ENCODE measurements around the gene BTK.

Gene BTK

GRCh38 chrX:101417190-101417589 lies 31.2 kb upstream of the BTK start:
- no peak overlapping the region for H3K27ac ChIP-seq (ENCODE audit: low read depth, low read length)
- H3K9me2 ChIP-seq (replicated peaks; ENCODE audit: control insufficient read depth, low read length): no peaks in the 10 kb centered on the region
- peaks cover 35% of the 10 kb centered on the region for H3K4me1 ChIP-seq (ENCODE audit: control insufficient read depth, low read length)
- H3F3A ChIP-seq (ENCODE audit: control insufficient read depth, insufficient read depth): peaks cover 6% of the 10 kb centered on the region
- H3K9me3 ChIP-seq (ENCODE audit: control insufficient read depth, insufficient read depth, low read length): no peaks in the 10 kb centered on the region
- no peak overlapping the region for H3K4me3 ChIP-seq (ENCODE audit: low read length)
- no peaks in the 10 kb centered on the region for H4K20me1 ChIP-seq (ENCODE audit: control insufficient read depth, insufficient read depth, low read depth, low read length)
- H3K79me2 ChIP-seq (ENCODE audit: control insufficient read depth, low read length): peaks cover 16% of the 10 kb centered on the region
- H3K27me3 ChIP-seq (ENCODE audit: control insufficient read depth, low read length): no peaks in the 10 kb centered on the region
- TF ChIP-seq EZH2phosphoT487 (IDR thresholded peaks at IDR 0.05; ENCODE audit: borderline replicate concordance, low read length) (no peak), CTCF (IDR thresholded peaks at IDR 0.05; ENCODE audit: low read depth, low read length, poor library complexity, severe bottlenecking) (no peak)
- no peak overlapping the region for H3K4me2 ChIP-seq (ENCODE audit: low read length)
- peaks cover 23% of the 10 kb centered on the region for H3K36me3 ChIP-seq (ENCODE audit: control insufficient read depth, low read length)

- Histone ChIP-seq H3K4me3 (ENCODE audit: low read length) (no peak overlapping the region), H3K27ac (ENCODE audit: low read depth, low read length) (no peak overlapping the region), H3F3A (ENCODE audit: control insufficient read depth, insufficient read depth) (peaks cover 6% of the 10 kb centered on the region), H3K4me1 (ENCODE audit: control insufficient read depth, low read length) (peaks cover 40% of the 10 kb centered on the region), H3K9me2 (replicated peaks; ENCODE audit: control insufficient read depth, low read length) (no peaks in the 10 kb centered on the region), H3K9me3 (ENCODE audit: control insufficient read depth, insufficient read depth, low read length) (no peaks in the 10 kb centered on the region), H3K79me2 (ENCODE audit: control insufficient read depth, low read length) (peaks cover 21% of the 10 kb centered on the region), H4K20me1 (ENCODE audit: control insufficient read depth, insufficient read depth, low read depth, low read length) (no peaks in the 10 kb centered on the region), H3K27me3 (ENCODE audit: control insufficient read depth, low read length) (no peaks in the 10 kb centered on the region), H3K36me3 (ENCODE audit: control insufficient read depth, low read length) (peaks cover 28% of the 10 kb centered on the region), H3K4me2 (ENCODE audit: low read length) (no peak overlapping the region)
- no peak for TF ChIP-seq CTCF (IDR thresholded peaks at IDR 0.05; ENCODE audit: low read depth, low read length, poor library complexity, severe bottlenecking)
- TF ChIP-seq EZH2phosphoT487 (IDR thresholded peaks at IDR 0.05; ENCODE audit: borderline replicate concordance, low read length): no peak
Measured at GRCh38 chrX:101416691-101417090, 30.7 kb upstream of the BTK start.

GRCh38 chrX:101415180-101416145 lies 29.5 kb upstream of the BTK start:
- TF ChIP-seq CTCF (IDR thresholded peaks at IDR 0.05; ENCODE audit: low read depth, low read length, poor library complexity, severe bottlenecking) (peak; percentile 63), EZH2phosphoT487 (IDR thresholded peaks at IDR 0.05; ENCODE audit: borderline replicate concordance, low read length) (no peak)
- Histone ChIP-seq H3K9me3 (ENCODE audit: control insufficient read depth, insufficient read depth, low read length) (no peaks in the 10 kb centered on the region), H3K36me3 (ENCODE audit: control insufficient read depth, low read length) (peaks cover 34% of the 10 kb centered on the region), H3K9me2 (replicated peaks; ENCODE audit: control insufficient read depth, low read length) (no peaks in the 10 kb centered on the region), H4K20me1 (ENCODE audit: control insufficient read depth, insufficient read depth, low read depth, low read length) (no peaks in the 10 kb centered on the region), H3K4me1 (ENCODE audit: control insufficient read depth, low read length) (peaks cover 44% of the 10 kb centered on the region), H3K27me3 (ENCODE audit: control insufficient read depth, low read length) (no peaks in the 10 kb centered on the region), H3K79me2 (ENCODE audit: control insufficient read depth, low read length) (peaks cover 33% of the 10 kb centered on the region), H3K27ac (ENCODE audit: low read depth, low read length) (no peak overlapping the region), H3K4me3 (ENCODE audit: low read length) (no peak overlapping the region), H3K4me2 (ENCODE audit: low read length) (peak overlapping the region; percentile 32), H3F3A (ENCODE audit: control insufficient read depth, insufficient read depth) (peaks cover 6% of the 10 kb centered on the region)
